Heart right ventricle (tissue), 16 donors: ENCODE results near the gene CHRNA4. TPM values are rescaled to one million over a fixed set of nuclear protein-coding genes. Genes with fewer than 3 reads are reported as not detected.

Source experiments
- ATAC-seq, 8 donors: fragments of 200-7000 bp; cut with Tn5 transposase; one replicate each; pipeline ENCODE4 v1.9.1; 2020; ENCODE audit warnings: mild to moderate bottlenecking in 8 of 8, moderate library complexity in 8 of 8, moderate number of reproducible peaks in 1 of 8
- DNase-seq, 2 donors: peaks; one replicate each; pipeline ENCODE4 v3.0.0-alpha.2; 2020
- H3K27ac ChIP-seq, 10 donors: fragments of 200-600 bp; sonication (generic) in 2 of 10; one replicate each; pipeline versions ENCODE4 v1.5.0 to v1.8.0; 2020 to 2022; ENCODE audit warnings: mild to moderate bottlenecking in 3 of 10
- H3K27me3 ChIP-seq, 7 donors: fragments of 200-600 bp; one replicate each; pipeline ENCODE4 v1.8.0; 2021 to 2022; ENCODE audit warnings: mild to moderate bottlenecking in 2 of 7
- H3K36me3 ChIP-seq, 9 donors: fragments of 200-600 bp; sonication (generic) in 1 of 9; one replicate each; pipeline versions ENCODE4 v1.5.0 to v1.8.0; 2020 to 2022; ENCODE audit warnings: mild to moderate bottlenecking in 2 of 9
- H3K4me1 ChIP-seq, 9 donors: fragments of 200-600 bp; sonication (generic) in 1 of 9; one replicate each; pipeline versions ENCODE4 v1.5.0 to v1.8.0; 2020 to 2022; ENCODE audit warnings: mild to moderate bottlenecking in 4 of 9
- H3K4me3 ChIP-seq, 10 donors: fragments of 200-600 bp; sonication (generic) in 2 of 10; one replicate each; pipeline versions ENCODE4 v1.5.0 to v1.8.0; 2020 to 2022; ENCODE audit warnings: mild to moderate bottlenecking in 7 of 10, moderate library complexity in 2 of 10
- H3K9me3 ChIP-seq, 11 donors: fragments of 200-600 bp in 10 of 11; sonication (generic) in 2 of 11; one replicate each; pipeline versions ENCODE4 v1.5.0 to v1.8.0; 2013 to 2022; ENCODE audit warnings: mild to moderate bottlenecking in 2 of 11, control low read depth in 1 of 11, moderate library complexity in 1 of 11
- CTCF ChIP-seq, 9 donors: fragments of 200-600 bp; sonication (generic) in 2 of 9; IDR thresholded peaks; one replicate each; pipeline versions ENCODE4 v1.5.0 to v1.8.0; 2021 to 2022; ENCODE audit warnings: antibody characterized with exemption in 9 of 9, mild to moderate bottlenecking in 5 of 9, moderate library complexity in 1 of 9
- WGBS, 2 donors: extraction: QIAGEN DNeasy Blood & Tissue Kit; methylation state at CpG; one replicate each; pipeline ENCODE4 v1.1.7; 2013; ENCODE audit warnings: inconsistent platforms in 1 of 2; 5-methylcytosine and 5-hydroxymethylcytosine counted together
- intact Hi-C, 10 donors: fragments of 100-400 bp; cut with DNase I; formaldehyde crosslinking; loops; one replicate each; pipeline versions ENCODE4 v1.11.1 to v1.14.2; 2022
- polyA plus RNA-seq, 2 donors: library from polyadenylated mRNA; stranded (reverse); fragments of 200-250 nt; gene quantifications; one replicate each; pipeline ENCODE4 v1.2.3, GENCODE V29; 2013
- total RNA-seq, 10 donors: library from RNA; stranded (reverse); fragmentation: NEBNext Ultra II Directional in 3 of 10; extraction: Animal tissue kit (Norgen Biotek cat#: 25700) in 3 of 10; gene quantifications; one replicate each; pipeline versions ENCODE4 v1.2.1 to v1.2.4, GENCODE V29; 2021 to 2023
- donor health status: Arrhythmogenic right ventricular cardiomyopathy.
- donor health status: ischemic (EF 13 %, LVEDD 7.1; RV severe dilation, severe dysfunction).
- donor health status: healthy with polysubstance abuse.
- donor health status: DM: no; HTN: yes; CAD: no.
- donor health status: DM: no; HTN: no; CAD: no.
- donor health status: ischemic (EF 25% LVEDD 6.9; RV normal size, moderate dysfunction).
- donor health status: ischemic (EF 25% LVEDD 5.7; RV mildly dilated, moderate dysfunction).
- donor health status: healthy.
- donor health status: DM: yes; HTN: yes; CAD: no.
- donor health status: Ischemic cardiomyopathy.
- donor health status: ischemic (EF 35%, LVEDD 5.7; RV mildly dilated, moderate dysfunction).
- donor health status: nonischemic (EF 11% LVEDD 7.7; RV severe dilation, severe dysfunction).
- donor health status: DM: yes; HTN: yes; CAD: no.
- donor health status: PGD.
- donor health status: ischemic (EF 29% LVEDD 5.4; RV normal size, mild dysfunction).
- donor health status: nonischemic (EF 23%, LVEDD 6.1; RV moderate dilation, normal function).

The CHRNA4 gene
- total and polyA plus RNA-seq, 12 donors, result 0.06 to 1.5 (median 0.90) TPM; not detected in 4

- DNase-seq (peak; percentile 57 to 75), ATAC-seq (peak; percentile 56 to 92 (median 68))
- Histone ChIP-seq H3K27ac (no peak overlapping the region), H3K36me3 (no peaks in the 10 kb centered on the region), H3K9me3 (peaks cover 0 to under 1% (median 0%) of the 10 kb centered on the region in 11 donors), H3K4me3 (no peak overlapping the region), H3K27me3 (peaks cover 0 to 31% (median 10%) of the 10 kb centered on the region in 7 donors), H3K4me1 (peaks cover 0 to 10% (median 0%) of the 10 kb centered on the region in 9 donors)
- intact Hi-C loops, result no loop called here
- TF ChIP-seq CTCF (IDR thresholded peaks at IDR 0.05), result no peak
- WGBS, 2 donors, result 54 to 62% methylated on average over 19 to 20 of the region's 20 CpGs
These were observed 39.9 kb downstream of the CHRNA4 start for GRCh38 chr20:63321148-63321831.

GRCh38 chr20:63320616-63321147 lies 40.5 kb downstream of the CHRNA4 start:
- no peak for ATAC-seq
- peaks cover 0 to 31% (median 10%) of the 10 kb centered on the region in 7 donors for H3K27me3 ChIP-seq
- no peak overlapping the region for H3K27ac ChIP-seq
- WGBS, 2 donors, result 70 to 76% methylated on average over 10 of the region's 10 CpGs
- H3K4me3 ChIP-seq, result no peak overlapping the region
- H3K4me1 ChIP-seq, result peaks cover 0 to 10% (median 0%) of the 10 kb centered on the region in 9 donors
- no peak for TF ChIP-seq CTCF (IDR thresholded peaks at IDR 0.05)
- intact Hi-C loops, result no loop called here
- no peaks in the 10 kb centered on the region for H3K36me3 ChIP-seq
- DNase-seq, result peak in 1 of 2 donors; percentile 12
- no peaks in the 10 kb centered on the region for H3K9me3 ChIP-seq

- intact Hi-C loops, result no loop called here
- Histone ChIP-seq H3K27me3 (peaks cover 0 to 31% (median 10%) of the 10 kb centered on the region in 7 donors), H3K9me3 (no peaks in the 10 kb centered on the region), H3K27ac (no peak overlapping the region), H3K36me3 (no peaks in the 10 kb centered on the region), H3K4me3 (no peak overlapping the region), H3K4me1 (peaks cover 0 to 10% (median 0%) of the 10 kb centered on the region in 9 donors)
- peak in 1 of 2 donors; percentile 5 for DNase-seq
- WGBS, 2 donors, result 84% methylated on average over 22 to 23 of the region's 23 CpGs
- no peak for ATAC-seq
- no peak for TF ChIP-seq CTCF (IDR thresholded peaks at IDR 0.05)
These were observed 41.1 kb downstream of the CHRNA4 start for GRCh38 chr20:63320041-63320511.

DNA sequence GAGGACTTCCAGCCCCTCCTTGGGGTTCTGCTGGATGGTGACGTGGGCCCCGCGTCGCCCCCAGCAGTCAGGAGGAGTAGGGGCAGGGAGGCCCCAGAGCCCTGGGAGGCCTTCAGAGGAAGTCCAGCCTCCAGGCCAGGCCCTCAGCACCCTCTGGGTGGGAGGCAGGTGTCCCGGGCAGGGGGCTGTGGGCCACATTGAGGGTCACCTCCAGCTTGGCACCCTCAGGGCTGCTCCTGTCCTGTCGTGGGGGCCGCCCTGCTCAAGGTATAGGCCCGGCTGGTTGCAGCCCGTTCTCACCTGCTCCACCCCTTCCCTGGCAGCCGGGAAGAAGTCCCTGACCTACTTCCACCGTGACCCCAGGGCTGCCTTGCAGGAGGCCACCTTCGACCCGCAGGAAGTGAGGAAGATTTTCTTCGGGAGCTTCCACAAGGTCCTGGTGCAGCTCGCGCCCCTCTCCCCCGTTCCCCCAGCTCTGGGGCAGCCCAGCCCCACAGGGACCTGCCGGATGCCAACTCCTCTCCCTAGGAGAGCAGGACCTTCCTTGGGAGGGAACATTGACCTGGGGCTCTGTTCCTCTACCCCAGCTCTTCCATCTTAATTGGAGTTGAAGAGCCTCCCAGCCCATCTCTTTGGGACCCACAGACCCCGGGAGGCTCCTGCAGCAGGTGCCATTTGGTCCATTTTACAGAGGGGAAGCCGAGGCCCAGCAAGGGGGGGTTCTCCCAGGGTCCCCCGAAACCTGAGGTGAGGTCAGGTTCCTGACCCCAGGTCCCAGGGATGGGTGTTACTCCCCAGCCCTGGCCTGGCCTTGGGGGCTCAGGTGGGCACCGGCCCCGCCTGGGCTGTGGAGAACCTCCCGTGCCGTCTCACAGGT lies 41.7 kb downstream of the CHRNA4 start:
- no peak for TF ChIP-seq CTCF (IDR thresholded peaks at IDR 0.05)
- Histone ChIP-seq H3K27me3 (peaks cover 0 to 27% (median 10%) of the 10 kb centered on the region in 7 donors), H3K4me3 (no peak overlapping the region), H3K36me3 (no peaks in the 10 kb centered on the region), H3K9me3 (no peaks in the 10 kb centered on the region), H3K4me1 (peaks cover 0 to 10% (median 0%) of the 10 kb centered on the region in 9 donors), H3K27ac (no peak overlapping the region)
- ATAC-seq (no peak), DNase-seq (no peak)
- intact Hi-C loops, result no loop called here
- WGBS, 2 donors, result 79% methylated on average over 25 of the region's 25 CpGs
